Sigmoid colon (tissue), 7 donors: ENCODE measurements around the gene LILRA5. TPM values are rescaled to one million over a fixed set of nuclear protein-coding genes. Genes with fewer than 3 reads are reported as not detected.

Experiments
- DNase-seq: peaks from one replicate; pipeline ENCODE4 v3.0.0-alpha.2; 2019
- H3K27ac ChIP-seq, 4 donors: fragments of 200-600 bp; sonication (generic); one replicate each; pipeline ENCODE4 v1.5.1; 2016 to 2019; ENCODE audit warnings: mild to moderate bottlenecking in 1 of 4
- H3K27me3 ChIP-seq, 3 donors: fragments of 200-600 bp; sonication (generic); one replicate each; pipeline ENCODE4 v1.5.1; 2019; ENCODE audit warnings: mild to moderate bottlenecking in 1 of 3
- H3K36me3 ChIP-seq, 4 donors: fragments of 200-600 bp; sonication (generic); one replicate each; pipeline ENCODE4 v1.5.1; 2016 to 2019
- H3K4me1 ChIP-seq, 4 donors: fragments of 200-600 bp; sonication (generic); one replicate each; pipeline ENCODE4 v1.5.1; 2017 to 2019
- H3K4me3 ChIP-seq, 4 donors: fragments of 200-600 bp; sonication (generic); one replicate each; pipeline ENCODE4 v1.5.1; 2017 to 2019; ENCODE audit warnings: mild to moderate bottlenecking in 2 of 4, moderate library complexity in 1 of 4
- H3K9me3 ChIP-seq, 4 donors: fragments of 200-600 bp in 3 of 4; sonication (generic) in 3 of 4; one replicate each; pipeline versions ENCODE4 v1.5.1 to v1.6.1; 2013 to 2019
- CTCF ChIP-seq, 4 experiments: fragments of 450-650 bp in 3 of 4; fragments of 200-600 bp in 1 of 4; IDR thresholded peaks; one replicate each; pipeline ENCODE4 v1.5.1; 2016 to 2019; ENCODE audit warnings: antibody characterized with exemption in 4 of 4, mild to moderate bottlenecking in 3 of 4, moderate library complexity in 2 of 4
- EP300 ChIP-seq, 4 donors: sonication (generic); formaldehyde crosslinking; IDR thresholded peaks; one replicate each; pipeline ENCODE4 v1.6.1; 2017; ENCODE audit warnings: antibody characterized with exemption in 4 of 4
- POLR2A ChIP-seq, 2 donors: fragments of 450-650 bp; IDR thresholded peaks; one replicate each; pipeline ENCODE4 v1.6.1; 2016; ENCODE audit warnings: antibody characterized with exemption in 2 of 2, mild to moderate bottlenecking in 2 of 2, moderate library complexity in 2 of 2
- POLR2AphosphoS5 ChIP-seq, 4 donors: sonication (generic); formaldehyde crosslinking; IDR thresholded peaks; one replicate each; pipeline ENCODE4 v1.6.1; 2017; ENCODE audit warnings: antibody characterized with exemption in 4 of 4
- WGBS, 2 donors: extraction: QIAGEN DNeasy Blood & Tissue Kit; methylation state at CpG; one replicate each; pipeline ENCODE4 v1.1.7; 2013; 5-methylcytosine and 5-hydroxymethylcytosine counted together
- intact Hi-C: fragments of 100-400 bp; cut with DNase I; formaldehyde crosslinking; loops from one replicate; pipeline ENCODE4 v1.15.1; 2023
- polyA plus RNA-seq, 3 donors: library from polyadenylated mRNA; stranded (reverse); fragments of 200-250 nt; gene quantifications; one replicate each; pipeline ENCODE4 v1.2.3, GENCODE V29; 2013
- total RNA-seq, 4 donors: library from RNA; depleted of rRNA; stranded (reverse); fragments of >200 nt; gene quantifications; one replicate each; pipeline ENCODE4 v1.1.0, GENCODE V29; 2016
- donor health status: healthy with polysubstance abuse.
- donor health status: Bipolar disorder and iron deficiency.
- donor health status: healthy.

Gene LILRA5
- total and polyA plus RNA-seq, 7 donors: 2.0 to 14.6 (median 5.6) TPM; not detected in 1

- H3K4me3 ChIP-seq: no peak overlapping the region
- no peak for DNase-seq
- no peaks in the 10 kb centered on the region for H3K9me3 ChIP-seq
- 66 to 73% methylated on average over 6 of the region's 6 CpGs for WGBS, 2 donors
- TF ChIP-seq CTCF (IDR thresholded peaks at IDR 0.05) (no peak), POLR2A (IDR thresholded peaks at IDR 0.05) (no peak), POLR2AphosphoS5 (IDR thresholded peaks at IDR 0.05) (no peak), EP300 (IDR thresholded peaks at IDR 0.05) (no peak)
- peaks cover 0 to 5% (median 0%) of the 10 kb centered on the region in 3 donors for H3K27me3 ChIP-seq
- H3K27ac ChIP-seq: no peak overlapping the region
- no peaks in the 10 kb centered on the region for H3K4me1 ChIP-seq
- intact Hi-C loops: no loop called here
- no peaks in the 10 kb centered on the region for H3K36me3 ChIP-seq
These were observed 33.0 kb upstream of the LILRA5 start for GRCh38 chr19:54345938-54346386.

- Histone ChIP-seq H3K27ac (no peak overlapping the region), H3K36me3 (no peaks in the 10 kb centered on the region), H3K4me1 (no peaks in the 10 kb centered on the region), H3K9me3 (no peaks in the 10 kb centered on the region), H3K4me3 (no peak overlapping the region), H3K27me3 (peaks cover 0 to 5% (median 0%) of the 10 kb centered on the region in 3 donors)
- no peak for TF ChIP-seq POLR2A (IDR thresholded peaks at IDR 0.05)
- no peak for TF ChIP-seq CTCF (IDR thresholded peaks at IDR 0.05)
- no peak for TF ChIP-seq POLR2AphosphoS5 (IDR thresholded peaks at IDR 0.05)
- TF ChIP-seq EP300 (IDR thresholded peaks at IDR 0.05): no peak
- no peak for DNase-seq
- WGBS, 2 donors: 57 to 69% methylated on average over 4 of the region's 4 CpGs
- intact Hi-C loops: no loop called here
These were observed 30.9 kb upstream of the LILRA5 start for GRCh38 chr19:54343868-54344267.

- no peaks in the 10 kb centered on the region for H3K9me3 ChIP-seq
- no peak overlapping the region for H3K4me3 ChIP-seq
- no peaks in the 10 kb centered on the region for H3K4me1 ChIP-seq
- H3K27ac ChIP-seq: no peak overlapping the region
- WGBS, 2 donors: 68 to 74% methylated on average over 8 of the region's 8 CpGs
- DNase-seq: no peak
- TF ChIP-seq CTCF (IDR thresholded peaks at IDR 0.05): no peak
- TF ChIP-seq POLR2A (IDR thresholded peaks at IDR 0.05): no peak
- TF ChIP-seq EP300 (IDR thresholded peaks at IDR 0.05): no peak
- intact Hi-C loops: no loop called here
- no peaks in the 10 kb centered on the region for H3K36me3 ChIP-seq
- peaks cover 0 to 4% (median 0%) of the 10 kb centered on the region in 3 donors for H3K27me3 ChIP-seq
These were observed 28.3 kb upstream of the LILRA5 start for GRCh38 chr19:54341295-54341694.

- no peak for DNase-seq
- intact Hi-C loops: no loop called here
- Histone ChIP-seq H3K27me3 (peaks cover 0 to 4% (median 0%) of the 10 kb centered on the region in 3 donors), H3K4me1 (no peaks in the 10 kb centered on the region), H3K9me3 (no peaks in the 10 kb centered on the region), H3K4me3 (no peak overlapping the region), H3K36me3 (no peaks in the 10 kb centered on the region), H3K27ac (no peak overlapping the region)
- no peak for TF ChIP-seq POLR2AphosphoS5 (IDR thresholded peaks at IDR 0.05)
- no peak for TF ChIP-seq EP300 (IDR thresholded peaks at IDR 0.05)
- no peak for TF ChIP-seq CTCF (IDR thresholded peaks at IDR 0.05)
- TF ChIP-seq POLR2A (IDR thresholded peaks at IDR 0.05): no peak
- WGBS, 2 donors: 39 to 45% methylated on average over 9 of the region's 9 CpGs
These were observed 26.8 kb upstream of the LILRA5 start for GRCh38 chr19:54339646-54340358.
